HG03378 (cell line): ENCODE results near the gene CRTC1.

ENCODE experiments used
- ATAC-seq: cut with Tn5 transposase; IDR thresholded peaks from one replicate; pipeline ENCODE4 v1.9.1; 2021; ENCODE audit warnings: mild to moderate bottlenecking, moderate library complexity; ENCODE audit not compliant: unreplicated experiment

The CRTC1 gene

GRCh38 chr19:18765224-18765623 is 81.7 kb downstream of the CRTC1 start:
- no peak for ATAC-seq

GRCh38 chr19:18768046-18768771 is 84.7 kb downstream of the CRTC1 start:
- no peak for ATAC-seq

DNA sequence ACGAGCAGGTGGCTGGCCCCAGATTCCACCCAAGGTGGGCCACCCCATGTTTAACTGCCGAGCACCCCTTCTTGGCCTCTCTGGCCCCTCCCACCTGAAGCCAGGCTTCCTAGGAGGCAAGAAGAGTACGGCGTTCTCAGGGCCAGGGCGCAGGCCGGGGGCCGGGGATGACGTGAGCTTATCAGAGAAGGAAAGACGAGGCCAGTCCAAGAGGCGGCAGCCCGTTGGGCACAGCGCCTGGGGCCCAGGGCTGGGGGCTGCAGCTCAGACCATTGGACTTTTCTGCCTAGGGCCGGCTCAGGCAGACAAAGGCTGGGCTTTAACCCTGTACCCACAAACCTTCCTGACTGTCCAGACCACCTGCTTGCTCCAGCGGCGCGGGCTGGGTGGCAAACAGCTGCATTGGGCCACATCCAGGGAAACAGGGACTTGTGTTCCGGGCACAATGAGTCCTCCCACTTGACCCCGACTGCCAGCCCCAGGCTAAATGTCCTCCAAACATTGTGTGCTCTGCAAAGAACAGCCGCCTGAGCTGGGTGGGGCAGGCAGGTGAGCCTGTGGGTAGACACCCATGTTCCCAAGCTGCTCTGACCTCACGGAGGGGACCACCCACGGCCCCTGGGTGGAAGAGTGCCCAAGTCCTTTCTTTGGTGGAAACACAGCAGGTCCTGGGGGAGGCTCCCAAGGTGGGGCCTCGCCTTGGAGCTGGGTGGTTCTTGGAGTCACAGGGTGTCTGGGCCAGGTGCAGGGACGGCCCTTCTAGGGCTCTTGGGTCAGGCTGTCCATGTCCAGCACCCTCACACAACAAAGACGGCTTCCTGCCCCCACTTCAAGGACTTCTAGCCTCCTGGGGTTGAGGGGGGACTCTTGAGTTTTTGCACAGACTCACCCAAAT is 85.8 kb downstream of the CRTC1 start:
- no peak for ATAC-seq

GRCh38 chr19:18769989-18770528 is 86.6 kb downstream of the CRTC1 start:
- ATAC-seq, result no peak

- no peak for ATAC-seq
Measured at GRCh38 chr19:18770663-18771327, 87.3 kb downstream of the CRTC1 start.

DNA sequence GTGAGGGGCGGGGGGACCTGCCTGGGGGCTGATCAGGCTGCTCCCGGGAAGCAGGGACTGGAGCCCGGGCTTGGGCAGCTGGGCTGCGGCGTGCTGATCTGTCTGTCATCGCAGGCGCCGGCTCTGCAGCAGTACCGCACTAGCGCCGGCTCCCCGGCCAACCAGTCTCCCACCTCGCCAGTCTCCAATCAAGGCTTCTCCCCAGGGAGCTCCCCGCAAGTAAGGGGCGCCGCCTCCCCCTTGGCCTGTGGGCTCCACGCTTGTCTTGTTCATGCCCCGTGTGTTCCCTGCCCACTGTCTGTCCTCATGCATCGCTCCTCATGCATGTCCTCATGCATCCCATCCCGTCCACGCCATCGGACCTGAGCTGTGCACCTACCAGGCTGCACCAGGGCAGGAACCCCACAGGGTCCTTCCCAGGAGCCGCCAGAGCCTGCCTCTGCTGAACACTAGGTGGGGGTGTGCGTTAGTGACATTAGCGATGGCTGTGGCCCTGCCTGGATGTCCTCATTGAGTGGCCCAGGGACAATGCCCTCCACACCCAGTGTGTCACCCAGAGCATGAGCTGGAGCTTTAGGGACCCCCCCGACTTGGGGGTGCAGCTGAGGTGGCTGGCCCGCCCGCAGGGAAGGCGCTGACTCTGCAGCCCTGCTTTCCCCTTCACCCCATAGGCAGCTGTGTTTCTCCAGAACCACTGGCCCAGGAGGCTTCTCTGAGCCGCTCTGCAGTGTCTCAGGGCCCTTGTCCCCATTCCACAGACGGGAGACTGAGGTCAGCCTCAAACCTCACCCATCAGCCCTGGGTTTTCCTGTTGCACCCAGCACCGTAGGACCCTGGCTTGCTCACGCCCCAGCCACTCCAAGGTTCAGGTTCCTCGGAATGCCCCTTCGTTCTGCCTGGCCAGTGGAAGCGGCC is 88.1 kb downstream of the CRTC1 start:
- no peak for ATAC-seq

DNA sequence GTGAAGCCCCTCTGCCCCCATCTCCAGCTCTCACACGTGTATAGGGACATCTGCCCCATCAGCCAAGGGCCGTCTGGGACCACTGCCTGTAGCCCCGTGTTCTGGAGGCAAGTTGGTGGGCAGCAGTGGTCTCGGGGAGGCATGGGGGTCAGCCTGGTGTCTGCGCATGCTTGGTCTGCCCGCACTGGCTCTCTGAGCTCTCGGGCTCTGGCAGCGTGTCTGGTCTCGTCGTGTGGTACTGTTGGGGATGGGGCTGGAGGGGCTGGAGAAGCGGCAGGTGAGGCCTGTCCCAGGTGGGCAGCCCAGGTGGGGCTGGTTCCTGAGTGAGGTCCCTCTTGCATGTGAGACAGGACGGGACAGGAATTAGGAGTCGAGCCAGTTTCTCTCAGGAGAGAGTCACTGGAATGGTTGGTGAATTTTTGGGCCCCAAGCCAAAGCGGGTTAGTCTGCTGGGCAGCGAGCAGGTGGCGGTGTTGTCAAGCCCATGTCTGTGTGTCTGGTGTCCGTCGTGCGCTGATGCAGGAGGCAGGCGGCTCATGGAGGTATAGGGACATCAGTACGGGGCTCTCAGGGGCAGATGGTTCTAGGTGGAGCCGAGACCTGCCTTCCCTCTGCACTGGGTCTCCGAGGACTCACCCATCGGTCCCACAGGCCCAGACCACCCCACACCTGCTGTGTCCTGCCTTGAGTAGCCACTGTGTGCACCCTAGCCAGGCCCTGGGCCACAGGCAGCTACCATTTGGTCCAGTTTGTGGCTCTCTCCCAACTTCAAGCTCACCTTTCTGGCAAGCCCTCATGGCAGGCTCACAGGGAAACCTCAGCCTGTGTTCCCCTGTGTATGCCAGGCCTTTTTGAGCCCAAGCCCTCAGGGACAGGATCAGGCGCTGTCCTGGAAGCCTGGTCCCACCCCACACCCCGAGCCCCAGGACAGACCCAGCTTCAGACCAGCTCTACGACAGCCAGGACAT is 89.4 kb downstream of the CRTC1 start:
- no peak for ATAC-seq

DNA sequence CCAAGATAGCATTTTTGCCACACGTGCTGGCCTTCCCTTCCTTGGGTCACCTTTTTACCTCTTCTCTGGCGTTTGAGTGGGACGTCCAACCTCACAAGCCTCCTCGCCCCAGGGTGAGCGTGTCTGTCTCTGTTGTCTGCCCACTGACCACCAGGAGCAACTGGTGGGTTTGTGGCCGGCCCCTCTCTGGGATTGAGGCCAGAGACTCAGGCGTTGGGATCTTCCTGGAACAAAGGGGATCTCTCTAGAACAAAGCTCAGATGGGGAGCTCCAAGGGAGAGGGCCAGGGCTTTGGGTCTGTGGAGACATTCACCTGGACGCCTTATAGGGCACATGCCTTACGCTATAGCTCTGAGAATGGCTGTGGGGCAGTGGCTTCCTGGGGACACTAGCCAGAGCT is 90.2 kb downstream of the CRTC1 start:
- ATAC-seq, result no peak

- ATAC-seq, result no peak
Measured at GRCh38 chr19:18774107-18774506, 90.6 kb downstream of the CRTC1 start.

GRCh38 chr19:18774782-18775444 is 91.4 kb downstream of the CRTC1 start:
- ATAC-seq, result no peak

- no peak for ATAC-seq
Measured at GRCh38 chr19:18775586-18776287, 92.3 kb downstream of the CRTC1 start.

DNA sequence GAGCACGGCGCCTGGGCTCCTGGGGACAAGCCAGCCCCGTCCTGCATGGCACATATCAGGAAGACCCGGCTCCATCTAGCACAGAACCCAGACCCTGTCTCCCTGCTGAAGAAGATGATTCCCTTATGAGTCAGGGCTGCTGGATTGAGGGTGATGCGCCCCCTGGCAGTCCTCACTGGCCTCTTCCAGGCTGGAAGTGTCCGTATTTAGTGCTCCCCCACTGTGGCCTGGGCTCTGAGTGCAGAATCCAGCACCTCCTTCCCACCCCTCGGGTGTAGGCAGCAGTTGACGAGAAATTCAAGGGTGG is 92.8 kb downstream of the CRTC1 start:
- no peak for ATAC-seq

- ATAC-seq, result no peak
Measured at GRCh38 chr19:18776736-18777135, 93.3 kb downstream of the CRTC1 start.

GRCh38 chr19:18777301-18778075 is 94.0 kb downstream of the CRTC1 start:
- ATAC-seq, result no peak

GRCh38 chr19:18778076-18778389 is 94.6 kb downstream of the CRTC1 start:
- no peak for ATAC-seq

- ATAC-seq, result no peak
Measured at GRCh38 chr19:18778826-18779495, 95.5 kb downstream of the CRTC1 start.

- ATAC-seq, result no peak
Measured at GRCh38 chr19:18780081-18780480, 96.6 kb downstream of the CRTC1 start.
